GM12891 (cell line): ENCODE data around the gene TSPAN9.

ENCODE experiments used
- POLR2A ChIP-seq: IDR thresholded peaks from 2 replicates; pipeline ENCODE4 v1.6.1; 2011; ENCODE audit warnings: low read depth, low read length, control low read depth
- POLR2AphosphoS5 ChIP-seq: IDR thresholded peaks from 2 replicates; pipeline ENCODE4 v1.6.1; 2011; ENCODE audit warnings: low read depth, low read length, control low read depth
- SPI1 ChIP-seq: IDR thresholded peaks from 2 replicates; pipeline ENCODE4 v1.6.1; 2011; ENCODE audit warnings: low read depth, low read length, control low read depth
- TAF1 ChIP-seq: IDR thresholded peaks from 2 replicates; pipeline ENCODE4 v1.6.1; 2011; ENCODE audit warnings: low read depth, low read length, control low read depth

- TF ChIP-seq POLR2A = no peak
- no peak for TF ChIP-seq TAF1
- no peak for TF ChIP-seq POLR2AphosphoS5
- TF ChIP-seq SPI1 = no peak
These were observed 80.6 kb downstream of the TSPAN9 start for GRCh38 chr12:3157581-3158323.
